GM12878 (cell line): ENCODE measurements around the gene KAT2B. TPM values are rescaled to one million over a fixed set of nuclear protein-coding genes. Genes with fewer than 3 reads are reported as not detected.

Experiments used
- BCL11A ChIP-seq: IDR thresholded peaks from 2 replicates; pipeline ENCODE4 v1.6.1; 2011; ENCODE audit warnings: low read depth, low read length
- BCL3 ChIP-seq: IDR thresholded peaks from 2 replicates; pipeline ENCODE4 v1.6.1; 2011; ENCODE audit warnings: borderline replicate concordance, low read depth, mild to moderate bottlenecking, moderate library complexity, low read length; ENCODE audit not compliant: insufficient read depth, poor library complexity, severe bottlenecking
- BCLAF1 ChIP-seq: fragments of 450-650 bp; IDR thresholded peaks from 2 replicates; pipeline ENCODE4 v1.6.1; 2017; ENCODE audit warnings: antibody characterized with exemption, mild to moderate bottlenecking, moderate library complexity
- CHD1 ChIP-seq: IDR thresholded peaks from 2 replicates; pipeline ENCODE4 v1.6.1; 2012; ENCODE audit warnings: low read depth, low read length, improper control_type of control experiment
- E4F1 ChIP-seq: fragments of 450-650 bp; IDR thresholded peaks from 2 replicates; pipeline ENCODE4 v1.6.1; 2018; ENCODE audit warnings: borderline replicate concordance, mild to moderate bottlenecking; ENCODE audit not compliant: partially characterized antibody
- EZH2 ChIP-seq: IDR thresholded peaks from 2 replicates; pipeline ENCODE4 v1.6.1; 2012; ENCODE audit warnings: low read depth, mild to moderate bottlenecking, control low read depth, inconsistent platforms, low read length, borderline replicate concordance; ENCODE audit not compliant: control insufficient read depth
- FOXM1 ChIP-seq: IDR thresholded peaks from 2 replicates; pipeline ENCODE4 v1.6.1; 2012; ENCODE audit warnings: low read depth, mild to moderate bottlenecking, inconsistent platforms, low read length, moderate library complexity
- MYC ChIP-seq: IDR thresholded peaks from 2 replicates; pipeline ENCODE4 v1.6.1; 2011; ENCODE audit warnings: mild to moderate bottlenecking, low read length, moderate library complexity, inconsistent platforms; ENCODE audit not compliant: insufficient read depth, insufficient replicate concordance, insufficient read length, severe bottlenecking
- NR2C1 ChIP-seq: fragments of 450-650 bp; IDR thresholded peaks from 2 replicates; pipeline ENCODE4 v1.6.1; 2017; ENCODE audit warnings: antibody characterized with exemption, mild to moderate bottlenecking, moderate library complexity
- PML ChIP-seq: IDR thresholded peaks from 2 replicates; pipeline ENCODE4 v1.6.1; 2012; ENCODE audit warnings: low read length, inconsistent platforms
- RAD21 ChIP-seq: IDR thresholded peaks from 2 replicates; pipeline ENCODE4 v1.6.1; 2011; ENCODE audit warnings: mild to moderate bottlenecking, low read depth, low read length, moderate library complexity; ENCODE audit not compliant: insufficient read depth
- RFX5 ChIP-seq: IDR thresholded peaks from 2 replicates; pipeline ENCODE4 v1.6.1; 2011; ENCODE audit warnings: low read depth, low read length, improper control_type of control experiment
- RUNX3 ChIP-seq: IDR thresholded peaks from 2 replicates; pipeline ENCODE4 v1.6.1; 2012; ENCODE audit warnings: low read length, inconsistent platforms
- SRF ChIP-seq, 2 experiments: IDR thresholded peaks; 2 replicates each; pipeline ENCODE4 v1.6.1; 2011; ENCODE audit warnings: low read depth in 2 of 2, low read length in 2 of 2, mild to moderate bottlenecking in 1 of 2, moderate library complexity in 1 of 2
- STAT1 ChIP-seq: fragments of 450-650 bp; conservative IDR thresholded peaks from 2 replicates; pipeline ENCODE4 v1.6.1; 2014; ENCODE audit warnings: antibody characterized with exemption, mild to moderate bottlenecking
- TARDBP ChIP-seq: IDR thresholded peaks from 2 replicates; pipeline ENCODE4 v1.6.1; 2016; ENCODE audit warnings: borderline replicate concordance
- TCF7 ChIP-seq: IDR thresholded peaks from 2 replicates; pipeline ENCODE4 v1.6.1; 2014; ENCODE audit warnings: antibody characterized with exemption, borderline replicate concordance
- YBX1 ChIP-seq: fragments of 450-650 bp; IDR thresholded peaks from 2 replicates; pipeline ENCODE4 v1.6.1; 2016; ENCODE audit warnings: antibody characterized with exemption
- ZBTB40 ChIP-seq: fragments of 450-650 bp; IDR thresholded peaks from 2 replicates; pipeline ENCODE4 v1.6.1; 2016; ENCODE audit warnings: mild to moderate bottlenecking, moderate library complexity, borderline replicate concordance
- ZZZ3 ChIP-seq: IDR thresholded peaks from 2 replicates; pipeline ENCODE4 v1.6.1; 2011; ENCODE audit warnings: low read depth; ENCODE audit not compliant: control insufficient read depth, insufficient read length
- polyA plus RNA-seq, 11 experiments: library from polyadenylated mRNA; depleted of rRNA in 4 of 11; unstranded in 6 of 11; stranded (reverse) in 5 of 11; fragments of >200 nt; fragmentation: Nextera tagmentation in 4 of 11; fragmentation: Illumina TruSeq in 1 of 11; extraction: Ambion mirVana in 4 of 11; extraction: Trizol in 1 of 11; gene quantifications; 1 replicate in 1 of 11; 2 replicates in 10 of 11; pipeline versions ENCODE4 v1.2.1 to v1.2.3, GENCODE V29; 2011 to 2016; ENCODE audit warnings: inconsistent platforms in 2 of 11, missing spikeins in 2 of 11, low read depth in 1 of 11
- total RNA-seq, 4 experiments: library from RNA; depleted of rRNA in 3 of 4; stranded (reverse); fragments of >200 nt in 3 of 4; fragmentation: Illumina TruSeq in 1 of 4; extraction: Trizol in 1 of 4; gene quantifications; 2 replicates each; pipeline versions ENCODE4 v1.2.1 to v1.2.3, GENCODE V29; 2013 to 2021

The KAT2B gene
- total and polyA plus RNA-seq, 10 of the 15 experiments (the other 5 are each of a cell fraction or from before 2014, with no cell fraction given), result 2.9 to 15.2 (median 10.2) TPM

- TF ChIP-seq BCL3 (no peak), RUNX3 (no peak), BCLAF1 (no peak), E4F1 (no peak), BCL11A (no peak), CHD1 (no peak), TCF7 (no peak), EZH2 (no peak), ZZZ3 (no peak), RFX5 (no peak), MYC (no peak), NR2C1 (no peak), FOXM1 (no peak), ZBTB40 (no peak; the same call in 1 of the 2 replicates), TARDBP (peak; percentile 33), STAT1 (no peak), YBX1 (no peak), SRF (IDR thresholded peaks at IDR 0.05; ENCODE audit: low read depth in 2 of 2, low read length in 2 of 2) (no peak), PML (no peak), RAD21 (no peak)
These were observed 426 bp downstream of the KAT2B start (continued) for GRCh38 chr3:20040548-20041196.
